HFF-Myc (cell line): ENCODE measurements around the gene CFAP100.

Experiments
- DNase-seq: peaks from one replicate; pipeline ENCODE4 v3.0.0-alpha.2; 2011; ENCODE audit warnings: low read depth; ENCODE audit errors: extremely low read depth
- H3K4me3 ChIP-seq: replicated peaks from 2 replicates; pipeline ENCODE4 v1.5.1; 2011; ENCODE audit warnings: low read depth, mild to moderate bottlenecking, control low read depth, low read length
- TF ChIP-seq, protein P1 (sequence below): IDR thresholded peaks from 2 replicates; pipeline ENCODE4 v1.5.1; 2012; ENCODE audit warnings: mild to moderate bottlenecking, low read depth, low read length, control low read depth; ENCODE audit errors: missing control alignments

CFAP100 gene

DNA sequence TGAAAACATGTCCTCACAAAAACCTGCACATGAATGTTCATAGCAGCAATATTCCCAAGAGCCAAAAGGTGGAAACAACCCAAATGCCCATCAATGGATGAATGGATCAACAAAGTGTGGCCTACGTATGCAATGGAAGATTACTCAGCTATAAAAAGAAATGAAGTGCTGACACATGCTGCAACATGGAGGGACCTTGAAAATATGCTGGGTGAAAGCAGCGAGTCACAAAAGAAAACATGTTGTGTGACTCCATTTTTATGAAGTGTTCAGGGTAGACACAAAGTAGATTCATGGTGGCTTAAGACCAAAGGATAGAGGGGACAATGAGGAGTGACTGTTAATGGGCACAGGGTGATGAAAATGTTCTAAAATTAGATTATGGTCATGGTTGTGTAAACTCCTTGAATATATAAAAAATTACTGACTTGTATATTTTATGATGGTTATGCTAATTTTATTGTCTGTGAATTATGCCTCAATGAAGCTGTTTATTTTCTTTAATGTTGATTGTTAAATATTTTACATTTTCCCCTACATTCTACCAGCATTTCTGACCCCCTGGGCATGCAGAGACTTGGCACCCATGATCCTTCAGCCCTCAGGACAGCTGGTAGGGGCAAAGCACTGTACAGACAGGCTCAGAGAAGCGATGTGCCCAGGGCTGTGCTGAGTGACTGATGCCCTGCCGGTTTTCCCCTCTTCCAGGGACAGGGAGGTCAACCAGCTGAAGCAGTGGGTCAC lies 37.8 kb downstream of the CFAP100 start:
- no peak for DNase-seq
- TF ChIP-seq, protein P1, sequence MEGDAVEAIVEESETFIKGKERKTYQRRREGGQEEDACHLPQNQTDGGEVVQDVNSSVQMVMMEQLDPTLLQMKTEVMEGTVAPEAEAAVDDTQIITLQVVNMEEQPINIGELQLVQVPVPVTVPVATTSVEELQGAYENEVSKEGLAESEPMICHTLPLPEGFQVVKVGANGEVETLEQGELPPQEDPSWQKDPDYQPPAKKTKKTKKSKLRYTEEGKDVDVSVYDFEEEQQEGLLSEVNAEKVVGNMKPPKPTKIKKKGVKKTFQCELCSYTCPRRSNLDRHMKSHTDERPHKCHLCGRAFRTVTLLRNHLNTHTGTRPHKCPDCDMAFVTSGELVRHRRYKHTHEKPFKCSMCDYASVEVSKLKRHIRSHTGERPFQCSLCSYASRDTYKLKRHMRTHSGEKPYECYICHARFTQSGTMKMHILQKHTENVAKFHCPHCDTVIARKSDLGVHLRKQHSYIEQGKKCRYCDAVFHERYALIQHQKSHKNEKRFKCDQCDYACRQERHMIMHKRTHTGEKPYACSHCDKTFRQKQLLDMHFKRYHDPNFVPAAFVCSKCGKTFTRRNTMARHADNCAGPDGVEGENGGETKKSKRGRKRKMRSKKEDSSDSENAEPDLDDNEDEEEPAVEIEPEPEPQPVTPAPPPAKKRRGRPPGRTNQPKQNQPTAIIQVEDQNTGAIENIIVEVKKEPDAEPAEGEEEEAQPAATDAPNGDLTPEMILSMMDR = no peak
- H3K4me3 ChIP-seq = no peak overlapping the region

DNA sequence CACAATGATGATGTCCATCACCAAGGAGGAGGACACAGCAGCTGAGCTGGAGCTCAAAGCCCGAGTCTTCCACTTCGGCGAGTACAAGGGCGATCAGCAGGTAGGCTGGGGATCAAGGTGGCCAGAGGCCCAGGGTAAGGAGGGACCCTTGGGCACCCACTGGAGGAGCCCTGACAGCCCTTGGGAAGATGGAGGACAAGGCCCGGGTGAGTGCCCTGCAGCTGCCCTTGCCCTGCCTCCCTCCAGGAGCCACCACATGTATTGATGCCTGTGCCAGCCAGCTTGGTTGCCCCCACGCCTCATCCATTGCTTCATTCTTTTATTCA lies 38.4 kb downstream of the CFAP100 start:
- no peak for DNase-seq
- TF ChIP-seq, protein P1 = no peak

DNA sequence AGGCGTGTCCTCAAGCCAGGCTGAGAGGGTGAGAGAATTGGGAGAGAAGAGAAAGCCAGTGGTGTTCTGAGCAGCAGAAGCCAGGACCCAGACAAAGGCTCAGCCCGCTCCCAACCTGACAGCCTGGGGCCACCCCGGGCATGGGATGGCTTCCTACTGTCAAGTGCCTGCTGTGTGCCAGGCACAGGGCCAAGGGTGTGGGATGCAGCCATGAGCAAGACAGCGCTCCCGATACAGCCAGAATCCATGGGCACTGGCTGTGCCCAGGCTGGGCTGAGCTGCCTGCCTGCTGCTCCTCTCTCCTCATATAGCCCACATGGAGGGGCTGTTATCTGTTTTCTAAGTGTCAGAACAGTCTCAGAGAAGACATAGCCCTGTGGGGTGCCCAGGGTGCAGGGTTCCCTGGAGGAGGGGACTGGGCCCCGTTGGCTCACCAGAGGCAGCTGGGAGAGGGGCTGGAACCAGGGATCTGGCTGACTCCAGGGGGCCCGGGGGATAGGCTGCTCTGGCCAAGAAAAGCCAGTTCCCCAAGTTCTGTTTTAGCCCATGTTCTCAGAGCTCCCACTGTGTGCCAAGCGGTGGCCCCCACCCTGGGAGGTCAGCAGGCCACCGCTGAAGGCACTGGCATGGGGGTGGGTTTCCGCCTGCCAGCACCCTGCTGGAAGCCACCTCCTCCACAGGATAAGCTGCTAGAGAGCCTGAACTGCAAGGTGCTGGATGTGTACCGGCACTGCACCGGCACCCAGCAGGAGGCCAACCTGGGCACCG lies 39.0 kb downstream of the CFAP100 start:
- DNase-seq = no peak
- H3K4me3 ChIP-seq = no peak overlapping the region

More for the DNA sequence above, 38.4 kb downstream of the CFAP100 start:
- H3K4me3 ChIP-seq = no peak overlapping the region

DNA sequence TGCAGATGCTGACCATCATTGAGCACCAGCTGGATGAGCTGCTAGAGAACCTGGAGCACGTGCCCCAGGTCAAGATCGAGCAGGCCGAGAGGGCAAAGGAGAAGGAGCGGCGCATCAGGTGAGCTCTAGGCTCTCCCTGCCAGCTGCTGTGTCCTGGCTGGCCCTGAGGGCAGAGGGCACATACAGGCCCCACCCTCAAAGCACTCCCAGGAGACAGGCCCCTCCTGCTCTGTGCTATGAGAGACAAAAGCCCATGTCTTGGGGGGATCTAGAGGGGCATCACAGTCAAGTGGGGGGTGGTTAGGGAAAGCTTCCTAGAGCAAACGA lies 39.5 kb downstream of the CFAP100 start:
- TF ChIP-seq, protein P1 = no peak
- no peak for DNase-seq
- H3K4me3 ChIP-seq = no peak overlapping the region

More for the DNA sequence above, 39.0 kb downstream of the CFAP100 start:
- TF ChIP-seq, protein P1 = no peak

DNA sequence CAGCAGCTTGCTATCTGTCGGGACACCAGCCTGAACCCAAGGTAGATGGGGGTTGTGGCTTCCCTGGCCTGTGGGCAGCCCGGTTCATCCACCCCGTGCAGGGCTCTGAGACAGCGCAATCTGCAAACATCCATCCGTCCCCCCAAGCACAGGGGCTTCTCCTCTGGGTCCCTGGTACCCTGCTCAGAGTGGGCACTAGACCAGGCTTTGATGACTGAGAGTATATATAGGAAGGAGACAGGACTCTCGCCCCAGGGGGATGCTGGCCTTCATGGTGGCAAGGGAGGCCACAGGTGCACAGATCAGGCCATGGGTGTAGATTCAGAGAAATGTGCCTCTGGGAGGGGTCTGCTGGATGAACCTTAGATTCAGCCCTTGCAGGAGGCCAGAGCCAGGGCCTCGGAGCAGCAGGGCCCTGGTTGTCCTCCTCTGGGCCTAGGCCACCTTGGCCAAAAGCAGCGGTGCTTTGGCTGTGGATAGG lies 40.3 kb downstream of the CFAP100 start:
- no peak overlapping the region for H3K4me3 ChIP-seq
- DNase-seq = no peak
- TF ChIP-seq, protein P1 = no peak

DNA sequence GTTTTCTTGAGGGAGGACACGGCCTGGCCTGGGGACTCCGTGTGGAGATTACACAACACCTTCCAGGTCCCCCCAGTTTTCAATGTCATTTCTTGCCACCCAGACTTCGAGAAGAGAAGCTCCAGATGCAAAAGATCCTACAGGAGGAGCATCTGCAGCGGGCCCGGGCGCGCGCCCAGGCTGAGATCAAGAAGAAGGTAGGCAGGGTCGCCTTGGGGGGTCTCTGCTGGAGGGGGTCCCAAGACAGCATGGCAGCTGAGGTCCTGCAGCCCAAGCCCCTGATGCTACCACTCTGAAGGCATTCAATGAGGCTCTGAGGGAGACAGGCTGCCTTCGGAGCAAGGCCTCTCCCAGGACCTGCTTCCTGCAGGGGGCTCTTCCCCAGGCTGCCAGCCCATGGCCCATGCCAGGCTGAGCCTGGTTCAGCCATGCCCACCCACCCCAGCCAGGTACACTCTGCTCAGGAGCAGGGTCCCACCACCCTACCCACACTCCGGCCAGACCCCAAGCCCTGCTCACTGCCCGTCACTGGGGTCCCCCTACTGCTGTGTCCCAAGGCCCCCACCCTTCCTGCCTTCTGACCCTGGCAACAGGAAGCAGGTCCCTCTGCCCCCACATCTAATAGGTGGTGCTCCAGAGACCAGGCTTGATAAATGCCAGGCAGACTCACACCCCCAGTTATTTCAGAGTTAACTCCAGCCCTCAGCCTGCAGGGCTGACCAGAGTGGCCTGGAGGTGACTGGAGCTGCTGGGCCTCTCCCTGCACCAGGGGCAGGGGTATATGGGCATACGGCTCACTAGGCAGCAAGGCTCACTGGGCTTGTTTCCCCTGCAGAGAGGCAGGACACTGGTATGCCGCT lies 41.0 kb downstream of the CFAP100 start:
- TF ChIP-seq, protein P1 = no peak
- no peak overlapping the region for H3K4me3 ChIP-seq
- no peak for DNase-seq
